Hematopoietic multipotent progenitor cell treated with erythropoietin and hydrocortisone succinate and interleukin-3 and kit ligand, for 6 days (in vitro differentiated cells): ENCODE measurements around the gene NOSTRIN.

Experiments used
- DNase-seq: peaks from one replicate; pipeline ENCODE4 v3.0.0-alpha.2; 2015

NOSTRIN gene

DNA sequence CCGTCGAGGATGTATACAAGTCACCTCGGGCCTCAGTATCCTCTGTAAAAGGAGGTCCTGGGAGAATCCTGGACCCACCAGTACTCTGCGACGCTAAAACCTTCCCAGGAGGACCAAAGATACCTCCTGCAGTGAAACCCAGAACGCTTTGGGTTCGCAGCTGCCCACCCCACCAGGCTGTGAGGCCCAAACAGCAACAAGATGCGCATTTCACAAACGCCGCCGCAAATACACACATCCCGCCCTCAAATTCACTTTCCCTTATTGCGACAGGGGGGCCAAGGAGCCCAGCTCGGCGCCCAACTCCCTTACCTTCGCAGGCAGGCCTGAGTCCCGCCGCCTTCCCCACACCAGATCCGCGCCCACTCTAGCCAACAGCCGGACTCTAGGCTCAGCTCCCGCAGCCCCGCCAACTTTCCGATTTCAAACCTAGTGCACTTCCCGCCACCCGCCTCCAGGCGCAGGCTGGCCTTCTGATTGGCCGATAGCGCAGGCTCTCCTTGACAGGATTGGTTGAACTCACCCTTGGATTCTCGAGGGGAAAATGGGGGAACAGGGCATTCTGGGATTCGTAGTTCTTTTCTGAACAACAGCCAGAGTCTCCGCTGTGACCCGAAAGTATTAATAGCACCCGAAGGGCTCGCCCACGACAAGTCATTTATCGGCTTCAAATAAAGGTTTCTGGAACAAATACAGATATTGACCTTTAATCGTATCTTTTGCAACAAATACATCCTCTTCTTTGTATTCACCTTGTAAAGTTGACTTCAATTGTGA is 87.8 kb downstream of the NOSTRIN start, which contains the start of gene SPC25:
Gene SPC25, minus strand, starts transcription at position 425 of the 777 bp plus-strand sequence. CDS start 911 bp downstream, outside the sequence.
- DNase-seq, result peak; percentile 99

DNA sequence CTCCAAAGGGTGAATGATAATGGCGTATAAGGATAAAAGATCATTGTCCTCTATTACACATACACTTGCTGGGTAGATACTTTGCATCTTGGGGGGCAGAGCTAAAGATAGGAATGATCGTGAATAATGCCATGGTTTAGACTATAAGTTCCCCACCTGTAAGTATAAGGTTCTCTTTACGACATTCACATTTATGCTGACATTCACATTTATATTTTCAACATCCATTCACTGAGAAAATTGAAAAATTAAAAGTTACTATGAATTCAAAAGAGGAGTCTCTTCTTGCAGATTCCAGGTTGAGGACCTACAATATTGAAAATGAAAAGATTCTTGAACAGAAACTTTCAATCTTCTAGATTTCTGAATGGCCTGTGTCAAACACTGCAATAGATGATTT is 89.9 kb downstream of the NOSTRIN start:
- no peak for DNase-seq

DNA sequence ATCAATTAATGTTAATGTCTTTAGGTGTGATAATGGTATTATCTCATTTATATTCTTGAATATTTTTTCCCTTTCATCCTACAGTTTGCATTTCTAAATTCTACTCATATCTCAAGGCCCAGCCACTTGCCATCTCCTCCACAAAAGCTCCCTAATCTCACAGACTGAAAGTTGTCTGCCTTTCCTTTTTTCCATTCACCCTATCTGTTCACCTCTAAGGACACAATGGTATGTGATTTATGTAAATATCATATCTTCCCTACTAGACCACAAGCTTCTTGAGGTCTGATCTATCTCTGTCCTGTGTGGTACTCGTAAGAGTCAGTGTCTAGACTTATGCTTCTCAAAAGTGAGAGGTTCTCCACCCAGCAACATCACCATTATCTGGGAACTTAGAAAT is 91.7 kb downstream of the NOSTRIN start:
- no peak for DNase-seq

DNA sequence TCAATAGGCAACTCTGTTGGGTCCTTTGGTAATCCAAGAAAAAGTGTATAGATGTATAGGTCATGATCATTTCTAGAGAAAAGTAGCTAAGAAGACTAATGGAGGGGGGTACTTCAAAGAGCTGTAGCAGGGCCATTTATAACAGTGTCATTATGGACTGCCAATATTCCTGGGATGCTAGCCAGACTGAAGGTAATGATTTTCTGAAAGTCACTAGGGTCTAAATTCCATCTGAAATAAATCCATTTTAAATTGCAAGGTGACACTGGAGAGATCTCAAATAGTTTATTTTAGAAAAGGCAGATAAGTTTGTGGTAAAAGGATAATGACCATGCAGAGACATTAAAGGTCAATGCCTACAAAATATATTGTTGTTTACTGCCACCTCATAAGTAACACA is 92.3 kb downstream of the NOSTRIN start:
- no peak for DNase-seq

DNA sequence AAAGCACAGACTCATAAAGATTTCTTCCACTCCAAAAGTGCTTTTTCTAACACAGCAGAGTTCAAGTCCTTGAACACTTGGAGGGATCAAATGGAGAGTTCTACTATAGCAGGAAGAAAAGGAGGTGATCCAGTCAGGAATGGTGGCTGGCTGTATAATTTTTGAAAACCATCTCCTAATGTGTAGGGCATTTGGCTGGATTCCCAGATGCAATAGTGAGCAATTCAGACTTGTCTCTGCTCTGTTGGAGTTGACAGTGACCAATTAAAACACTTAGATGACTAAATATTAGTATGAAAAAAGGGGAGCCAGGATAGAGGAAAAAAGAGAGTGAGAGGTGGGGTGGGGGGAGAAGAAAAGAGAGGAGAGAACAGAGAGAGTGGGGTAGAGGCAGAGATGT is 93.3 kb downstream of the NOSTRIN start:
- DNase-seq, result no peak

DNA sequence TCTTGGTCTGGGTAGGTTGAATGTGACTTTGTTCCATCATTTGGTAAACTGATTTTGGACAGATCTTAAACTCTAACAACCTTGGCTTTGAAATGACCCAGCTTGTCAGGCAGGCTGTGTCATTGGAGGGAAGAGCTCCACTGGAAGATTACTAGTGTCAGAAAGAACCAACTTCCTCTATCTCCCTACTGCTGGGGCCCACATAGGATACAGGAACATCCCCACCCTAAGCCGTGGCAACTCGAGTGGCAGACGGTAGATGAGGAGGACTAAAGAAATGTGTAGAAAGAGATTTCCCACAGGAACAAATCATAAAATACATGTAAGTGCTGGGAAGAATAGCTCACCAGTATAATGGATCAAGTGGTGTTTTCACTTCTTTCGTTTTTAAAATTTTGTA is 94.3 kb downstream of the NOSTRIN start:
- peak; percentile 8 for DNase-seq

DNA sequence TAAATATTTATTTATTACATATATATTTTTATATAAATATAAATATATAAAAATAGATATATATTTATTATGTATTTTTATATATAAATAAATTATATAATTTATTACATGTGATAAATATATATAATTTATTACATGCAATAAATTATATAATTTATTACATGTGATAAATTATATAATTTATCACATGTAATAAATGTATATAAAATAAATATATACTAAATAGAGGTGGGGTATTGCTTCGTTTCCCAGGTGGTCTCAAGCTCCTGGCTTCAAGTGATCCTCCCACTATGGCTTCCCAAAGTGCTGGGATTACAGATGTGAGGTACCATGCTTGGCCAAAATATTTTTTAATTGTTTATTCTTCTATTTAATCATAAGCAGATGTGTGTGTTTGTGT is 95.0 kb downstream of the NOSTRIN start:
- DNase-seq, result no peak

DNA sequence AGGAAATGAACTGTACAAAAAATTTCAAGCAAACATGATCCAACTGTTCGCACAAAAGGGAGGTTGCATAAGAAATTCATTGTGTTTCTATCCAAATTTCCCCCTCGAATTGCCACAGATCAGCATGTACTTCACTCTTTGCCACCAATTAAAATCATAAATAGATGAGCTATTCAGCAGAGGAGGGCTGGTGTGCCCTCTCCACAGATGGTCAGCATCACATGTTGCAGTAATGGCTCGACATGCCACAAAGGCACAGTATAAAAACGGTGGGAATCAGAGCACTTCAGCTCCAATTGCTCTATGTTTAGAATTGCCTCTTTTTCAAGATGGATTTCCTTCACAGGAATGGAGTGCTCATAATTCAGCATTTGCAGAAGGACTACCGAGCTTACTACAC is 98.6 kb downstream of the NOSTRIN start, which contains the start of gene G6PC2:
Gene G6PC2, plus strand, starts transcription at position 289 of the 400 bp plus-strand sequence. Its CDS starts 41 bp downstream, at position 330.
- no peak for DNase-seq

DNA sequence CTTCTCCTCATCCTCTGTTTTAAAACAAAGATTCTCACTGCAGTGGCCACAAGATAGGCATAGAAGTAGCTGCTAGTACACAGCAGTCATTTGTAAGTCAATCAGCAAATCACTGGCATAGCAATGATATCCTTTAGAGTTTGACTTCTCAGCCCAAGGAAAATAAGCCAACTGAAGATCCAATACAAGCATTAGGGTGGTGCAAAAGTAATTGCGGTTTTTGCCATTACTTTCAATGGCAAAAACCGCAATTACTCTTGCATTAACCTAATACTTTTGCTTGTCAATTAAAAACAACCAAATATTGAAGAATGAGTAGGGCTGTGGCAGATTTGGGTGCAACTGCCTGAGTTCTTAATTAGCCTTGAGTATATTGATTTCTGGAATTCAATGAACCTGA is 101.5 kb downstream of the NOSTRIN start:
- no peak for DNase-seq

DNA sequence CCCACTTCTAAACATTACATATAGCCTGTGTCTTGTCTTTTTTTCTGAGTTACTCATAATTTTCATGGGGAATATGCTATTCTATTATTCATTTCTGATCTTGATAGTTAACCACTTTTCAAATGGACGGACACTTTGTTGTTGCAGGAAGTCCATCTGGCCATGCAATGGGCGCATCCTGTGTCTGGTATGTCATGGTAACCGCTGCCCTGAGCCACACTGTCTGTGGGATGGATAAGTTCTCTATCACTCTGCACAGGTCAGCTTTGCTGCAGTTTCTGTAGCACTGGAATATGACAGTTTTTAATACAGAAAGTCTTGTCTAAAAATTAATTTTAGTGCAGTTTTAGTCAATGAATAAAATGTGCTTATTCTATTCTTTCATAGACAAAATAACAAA is 101.9 kb downstream of the NOSTRIN start:
- no peak for DNase-seq

DNA sequence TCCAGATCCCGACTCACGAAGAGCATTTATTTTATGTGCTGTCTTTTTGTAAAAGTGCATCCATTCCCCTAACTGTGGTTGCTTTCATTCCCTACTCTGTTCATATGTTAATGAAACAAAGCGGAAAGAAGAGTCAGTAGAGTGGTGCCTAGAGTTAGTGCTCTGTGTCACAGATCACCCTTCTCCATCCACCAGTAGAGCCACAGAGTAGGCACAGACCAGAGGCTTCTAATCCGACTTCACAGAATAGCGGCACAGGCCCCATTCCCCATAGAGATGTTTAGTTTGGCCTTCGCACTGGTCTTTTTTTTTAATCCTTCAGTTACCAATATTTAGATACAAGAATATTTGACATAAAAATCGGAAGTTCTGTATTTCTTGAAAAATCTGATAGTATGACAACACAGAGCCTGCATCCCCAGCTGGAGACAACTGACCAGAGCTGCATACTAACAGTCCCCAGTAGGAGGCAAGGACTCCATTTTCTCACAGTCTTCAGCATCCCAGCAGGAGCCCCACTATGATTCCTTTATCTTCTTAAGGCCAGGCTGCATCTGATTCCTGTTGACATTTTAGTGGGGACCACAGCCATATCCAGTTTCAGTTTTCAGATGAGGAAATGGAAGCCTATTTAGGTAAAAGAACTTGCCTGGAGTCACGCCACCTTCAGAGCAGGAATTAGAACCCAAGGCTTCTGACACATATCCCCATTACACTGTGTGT is 105.7 kb downstream of the NOSTRIN start:
- no peak for DNase-seq

DNA sequence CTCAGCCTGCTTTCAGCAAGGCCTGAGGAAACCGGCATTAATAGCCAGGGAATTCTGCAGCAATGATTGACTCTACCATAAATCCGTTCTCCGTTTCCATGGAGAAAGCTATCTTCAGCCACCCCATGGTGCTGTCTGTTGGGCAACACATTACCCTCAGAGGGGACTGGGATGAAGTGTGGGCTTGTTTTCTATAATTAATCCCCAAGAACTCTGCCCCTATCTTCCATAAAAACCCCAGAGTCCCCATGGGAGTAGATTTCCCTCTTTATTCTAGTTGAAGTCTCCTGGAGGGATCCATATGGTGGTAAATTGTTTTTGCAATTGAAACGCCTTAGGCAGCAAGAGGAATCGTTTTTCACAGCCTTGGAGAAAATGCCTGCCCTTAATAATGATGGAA is 107.9 kb downstream of the NOSTRIN start:
- DNase-seq, result no peak

DNA sequence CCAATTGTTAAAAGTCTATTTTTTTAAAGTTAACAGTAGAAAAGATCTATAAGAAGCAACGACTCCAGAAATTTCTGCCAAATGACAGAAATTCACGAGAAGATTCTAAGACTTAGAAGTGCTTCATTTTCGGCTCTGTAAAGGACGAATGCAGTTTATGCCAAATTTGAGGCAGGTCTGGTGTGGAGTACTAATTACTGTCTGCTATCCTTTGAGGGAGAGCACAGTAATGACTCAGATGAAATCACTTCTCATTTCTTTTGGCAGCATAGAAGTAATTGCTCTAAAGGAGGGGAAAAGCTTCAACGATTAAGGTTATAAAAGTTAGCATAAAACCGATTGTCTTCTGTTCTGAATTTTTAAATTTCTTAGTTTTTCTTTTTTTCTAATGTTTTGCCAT is 110.0 kb downstream of the NOSTRIN start:
- DNase-seq, result peak; percentile 11

DNA sequence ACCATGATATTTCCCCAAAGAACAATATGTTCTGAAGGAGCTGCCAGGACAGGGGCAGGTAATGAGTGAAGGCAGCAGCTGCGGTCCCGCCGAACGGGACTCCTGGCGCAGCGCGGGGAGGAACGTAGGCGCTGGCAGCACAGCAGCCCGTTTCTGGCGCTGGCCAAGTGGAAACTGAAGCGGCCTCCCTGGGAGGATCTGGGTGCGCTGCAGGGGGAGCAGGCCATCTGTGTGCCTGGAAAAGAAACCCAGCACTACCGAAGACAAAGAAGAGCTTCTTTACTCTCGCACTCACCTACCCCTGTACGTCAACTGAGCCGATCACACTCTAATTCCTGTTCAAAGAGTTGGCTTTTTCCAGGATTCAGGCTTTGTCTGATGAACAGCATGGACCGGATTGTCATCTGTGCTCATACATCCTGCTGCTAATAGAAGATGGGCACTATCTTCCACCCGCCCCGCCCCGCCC is 110.5 kb downstream of the NOSTRIN start:
- peak; percentile 25 for DNase-seq

DNA sequence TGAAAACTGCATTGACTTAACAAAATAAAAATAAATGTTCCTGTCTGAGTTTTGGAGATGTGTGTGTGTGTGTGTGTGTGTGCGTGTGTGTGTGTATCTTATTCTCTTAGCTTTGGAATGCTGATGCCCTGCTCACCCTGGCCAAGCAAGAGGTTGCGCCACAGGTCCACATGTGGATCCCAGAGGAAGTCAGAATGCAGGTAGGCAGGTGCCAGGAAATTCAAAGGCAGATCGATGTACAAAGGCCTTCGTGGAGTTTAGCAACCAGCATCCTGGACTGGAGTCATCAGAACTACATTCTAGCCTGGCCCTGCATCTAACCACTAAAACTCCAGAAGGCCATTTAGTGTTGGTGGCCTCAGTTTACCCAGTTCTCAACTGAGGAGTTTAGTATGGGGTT is 111.1 kb downstream of the NOSTRIN start:
- no peak for DNase-seq
